ENCODE results near the gene PARP11. TPM values are rescaled to one million over a fixed set of nuclear protein-coding genes. Genes with fewer than 3 reads are reported as not detected.

Gene PARP11
- total RNA-seq, 1 experiment from 2014 or later, result 2.7 TPM

DNA sequence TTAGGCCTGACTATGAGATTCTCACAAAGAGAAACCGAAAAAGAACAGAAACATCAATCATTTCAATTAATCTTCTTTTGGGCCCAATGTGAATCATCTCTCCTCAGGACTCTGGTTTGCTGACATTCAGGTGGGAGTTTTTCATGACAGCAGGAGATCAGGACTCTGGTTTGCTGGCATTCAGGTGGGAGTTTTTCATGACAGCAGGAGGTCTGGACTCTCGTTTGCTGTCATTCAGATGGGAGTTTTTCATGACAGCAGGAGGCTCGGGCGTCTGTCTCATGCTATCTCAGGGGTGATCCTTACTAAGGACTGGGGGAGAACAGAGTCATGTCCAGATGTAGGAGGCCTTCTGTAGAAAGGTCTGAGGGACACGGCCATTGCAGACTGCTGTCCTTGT lies 40.1 kb upstream of the PARP11 start:
- Histone ChIP-seq H3K79me2 (ENCODE audit: insufficient read depth, low read length) (no peaks in the 10 kb centered on the region), H3K4me2 (ENCODE audit: low read length) (no peak overlapping the region), H3K9me2 (ENCODE audit: insufficient read depth) (no peaks in the 10 kb centered on the region), H3K9me3 (ENCODE audit: control insufficient read depth in 1 of 2, insufficient read depth in 1 of 2, low read depth in 1 of 2, low read length in 2 of 2) (no peaks in the 10 kb centered on the region), H3K9ac (ENCODE audit: low read length) (no peak overlapping the region), H2AFZ (ENCODE audit: low read depth, low read length, poor library complexity, severe bottlenecking) (no peak overlapping the region), H3K4me1 (ENCODE audit: control insufficient read depth in 1 of 2, insufficient read depth in 2 of 2, low read length in 2 of 2) (no peaks in the 10 kb centered on the region), H3K4me3 (replicated peaks in 1 of 2; ENCODE audit: low read depth in 1 of 2, low read length in 2 of 2) (no peak overlapping the region), H4K20me1 (ENCODE audit: insufficient read depth) (no peaks in the 10 kb centered on the region), H3K27ac (ENCODE audit: low read depth, low read length) (no peak overlapping the region), H3K27me3 (ENCODE audit: insufficient read depth, low read length) (peaks cover 26% of the 10 kb centered on the region), H3K36me3 (ENCODE audit: control insufficient read depth in 1 of 2, insufficient read depth in 2 of 2, low read length in 2 of 2) (no peaks in the 10 kb centered on the region)
- CTCF ChIA-PET, result no interaction called here
- intact Hi-C loops (cut with micrococcal nuclease), result no loop called here
- TF ChIP-seq CEBPB (IDR thresholded peaks at IDR 0.05; ENCODE audit: low read depth) (no peak), CTCF (IDR thresholded peaks at IDR 0.05 in 2 of 3, conservative IDR thresholded peaks at IDR 0.05 in 1 of 3; ENCODE audit: borderline replicate concordance in 1 of 3, insufficient read depth in 1 of 3, low read depth in 2 of 3, low read length in 2 of 3) (no peak), EGR1 (IDR thresholded peaks at IDR 0.05; ENCODE audit: low read depth) (no peak), ZFX (IDR thresholded peaks at IDR 0.05) (no peak), CBX3 (IDR thresholded peaks at IDR 0.05; ENCODE audit: low read depth) (no peak), TCF7L2 (IDR thresholded peaks at IDR 0.05; ENCODE audit: borderline replicate concordance, extremely low read depth, insufficient read depth, insufficient read length) (no peak), EZH2 (IDR thresholded peaks at IDR 0.05) (no peak), ZBTB33 (IDR thresholded peaks at IDR 0.05; ENCODE audit: extremely low read depth, insufficient replicate concordance, low read length) (no peak), MAX (IDR thresholded peaks at IDR 0.05) (no peak), JUND (IDR thresholded peaks at IDR 0.05) (no peak), ZNF274 (IDR thresholded peaks at IDR 0.05; ENCODE audit: low read depth, low read length) (no peak)
- RAD21 ChIA-PET (ENCODE audit: low non-redundant PET in 1 of 2, low total read pairs in 2 of 2, uncharacterized antibody in 2 of 2, unreplicated experiment in 2 of 2), result no interaction called here
- POLR2A ChIA-PET, result no interaction called here
- ATAC-seq (no peak), DNase-seq (ENCODE audit: low read depth, low spot score) (no peak)
- no TSS peak for BruUV-seq (replicated peaks)

Data from HCT116 (cell line).